Measurements from ENCODE around the gene POU2F3.

POU2F3 gene

GRCh38 chr11:120212259-120212878 lies 27.6 kb upstream of the POU2F3 start:
- peaks cover 75% of the 10 kb centered on the region for H3K27me3 ChIP-seq
- no peaks in the 10 kb centered on the region for H3K36me3 ChIP-seq
- no peak overlapping the region for H3K27ac ChIP-seq
- TF ChIP-seq CTCF (IDR thresholded peaks at IDR 0.05), result no peak
- H3K9me3 ChIP-seq, result no peaks in the 10 kb centered on the region
- H3K4me3 ChIP-seq (ENCODE audit: low read depth in 1 of 2, low read length in 1 of 2), result no peak overlapping the region
- peaks cover 11 to 22% of the 10 kb centered on the region in 2 experiments for H3K4me1 ChIP-seq (ENCODE audit: control insufficient read depth in 1 of 2, insufficient read depth in 1 of 2, low read depth in 1 of 2, low read length in 1 of 2)

GRCh38 chr11:120212926-120213325 lies 27.0 kb upstream of the POU2F3 start:
- no peak overlapping the region for H3K27ac ChIP-seq
- H3K9me3 ChIP-seq, result no peaks in the 10 kb centered on the region
- no peak overlapping the region for H3K4me3 ChIP-seq (ENCODE audit: low read depth in 1 of 2, low read length in 1 of 2)
- peaks cover 69% of the 10 kb centered on the region for H3K27me3 ChIP-seq
- no peak for TF ChIP-seq CTCF (IDR thresholded peaks at IDR 0.05)
- H3K36me3 ChIP-seq, result no peaks in the 10 kb centered on the region
- H3K4me1 ChIP-seq (ENCODE audit: control insufficient read depth in 1 of 2, insufficient read depth in 1 of 2, low read depth in 1 of 2, low read length in 1 of 2), result peaks cover 11 to 22% of the 10 kb centered on the region in 2 experiments

- Histone ChIP-seq H3K9me3 (no peaks in the 10 kb centered on the region), H3K36me3 (no peaks in the 10 kb centered on the region), H3K4me3 (ENCODE audit: low read depth in 1 of 2, low read length in 1 of 2) (no peak overlapping the region), H3K4me1 (ENCODE audit: control insufficient read depth in 1 of 2, insufficient read depth in 1 of 2, low read depth in 1 of 2, low read length in 1 of 2) (peaks cover 5 to 14% of the 10 kb centered on the region in 2 experiments), H3K27ac (no peak overlapping the region), H3K27me3 (peaks cover 53% of the 10 kb centered on the region)
- TF ChIP-seq CTCF (IDR thresholded peaks at IDR 0.05), result no peak
Measured at GRCh38 chr11:120214581-120214980, 25.4 kb upstream of the POU2F3 start.

DNA sequence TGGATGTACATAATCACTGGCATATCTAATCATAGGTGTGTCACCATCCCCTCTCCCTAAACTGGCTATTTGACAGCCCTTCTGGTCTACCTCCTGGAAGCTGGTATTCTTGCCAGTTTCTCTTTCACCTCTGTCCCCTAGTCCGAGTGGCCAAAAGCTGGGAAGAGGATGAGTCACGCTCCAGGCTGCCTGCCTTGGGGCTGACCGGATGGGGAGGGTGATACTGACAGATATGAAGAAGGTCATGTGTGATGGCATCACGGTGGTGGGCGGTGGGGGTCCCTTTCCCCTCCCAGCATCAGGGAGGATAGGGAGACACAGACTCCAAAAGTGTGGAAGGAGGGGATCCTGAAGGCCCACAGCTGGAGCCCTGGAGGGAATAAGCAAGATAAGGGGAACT lies 24.3 kb upstream of the POU2F3 start:
- no peak overlapping the region for H3K4me3 ChIP-seq (ENCODE audit: low read depth in 1 of 2, low read length in 1 of 2)
- H3K27me3 ChIP-seq, result peaks cover 42% of the 10 kb centered on the region
- peaks cover 2 to 6% of the 10 kb centered on the region in 2 experiments for H3K4me1 ChIP-seq (ENCODE audit: control insufficient read depth in 1 of 2, insufficient read depth in 1 of 2, low read depth in 1 of 2, low read length in 1 of 2)
- TF ChIP-seq CTCF (IDR thresholded peaks at IDR 0.05), result no peak
- H3K27ac ChIP-seq, result no peak overlapping the region
- no peaks in the 10 kb centered on the region for H3K36me3 ChIP-seq
- no peaks in the 10 kb centered on the region for H3K9me3 ChIP-seq

DNA sequence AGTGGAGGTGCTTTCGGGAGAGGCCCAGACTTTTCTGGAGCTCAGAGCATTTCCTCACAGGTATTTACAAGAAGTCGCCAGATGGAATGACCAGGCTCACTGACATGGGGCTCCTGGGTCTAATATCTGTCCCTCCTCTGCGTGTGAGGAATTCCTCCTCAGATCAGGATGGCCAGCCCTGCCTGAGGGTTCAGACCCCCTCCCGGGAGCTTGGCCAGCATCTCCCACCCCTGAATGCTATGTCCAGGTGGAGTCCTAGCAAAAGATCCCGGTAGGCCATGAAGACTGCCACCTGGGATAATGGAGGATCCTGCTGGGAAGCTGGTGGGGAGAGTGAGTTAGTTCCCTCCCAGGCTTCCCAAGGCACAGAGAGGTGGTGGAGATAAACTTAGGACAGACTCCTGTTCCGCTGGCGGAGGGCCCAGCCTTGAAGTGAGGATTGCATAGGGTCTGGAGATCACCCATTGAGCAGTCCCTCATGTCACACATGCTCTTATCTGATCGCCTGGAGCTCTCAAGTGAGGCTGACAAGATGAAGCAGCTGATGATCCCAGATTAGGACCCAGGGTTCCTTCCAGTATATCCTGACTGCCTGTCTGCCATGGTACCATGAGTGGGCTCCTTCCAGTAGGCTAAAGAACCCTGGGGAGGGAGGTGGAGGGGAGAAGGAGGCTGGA lies 23.4 kb upstream of the POU2F3 start:
- Histone ChIP-seq H3K36me3 (no peaks in the 10 kb centered on the region), H3K27me3 (peaks cover 33% of the 10 kb centered on the region), H3K4me1 (ENCODE audit: control insufficient read depth in 1 of 2, insufficient read depth in 1 of 2, low read depth in 1 of 2, low read length in 1 of 2) (no peaks in the 10 kb centered on the region), H3K27ac (no peak overlapping the region), H3K4me3 (ENCODE audit: low read depth in 1 of 2, low read length in 1 of 2) (no peak overlapping the region), H3K9me3 (no peaks in the 10 kb centered on the region)
- no peak for TF ChIP-seq CTCF (IDR thresholded peaks at IDR 0.05)

Data from neutrophil (primary cell).